A673 (cell line): ENCODE measurements around the gene IQCH.

ENCODE experiments used
- EZH2 ChIP-seq: fragments of 200-600 bp; sonication (generic); IDR thresholded peaks from 2 replicates; pipeline ENCODE4 v1.6.1; 2017; ENCODE audit warnings: borderline replicate concordance, low read depth, mild to moderate bottlenecking, mixed read lengths, antibody characterized with exemption, low read length; ENCODE audit not compliant: poor library complexity, severe bottlenecking
- TF ChIP-seq, protein P1 (sequence below): fragments of 300-800, 200-600 bp; sonication (generic); conservative IDR thresholded peaks from 2 replicates; pipeline ENCODE4 v1.5.1; 2017; ENCODE audit warnings: low read depth, mild to moderate bottlenecking, antibody characterized with exemption, low read length, moderate library complexity, mixed read lengths

- TF ChIP-seq, protein P1, sequence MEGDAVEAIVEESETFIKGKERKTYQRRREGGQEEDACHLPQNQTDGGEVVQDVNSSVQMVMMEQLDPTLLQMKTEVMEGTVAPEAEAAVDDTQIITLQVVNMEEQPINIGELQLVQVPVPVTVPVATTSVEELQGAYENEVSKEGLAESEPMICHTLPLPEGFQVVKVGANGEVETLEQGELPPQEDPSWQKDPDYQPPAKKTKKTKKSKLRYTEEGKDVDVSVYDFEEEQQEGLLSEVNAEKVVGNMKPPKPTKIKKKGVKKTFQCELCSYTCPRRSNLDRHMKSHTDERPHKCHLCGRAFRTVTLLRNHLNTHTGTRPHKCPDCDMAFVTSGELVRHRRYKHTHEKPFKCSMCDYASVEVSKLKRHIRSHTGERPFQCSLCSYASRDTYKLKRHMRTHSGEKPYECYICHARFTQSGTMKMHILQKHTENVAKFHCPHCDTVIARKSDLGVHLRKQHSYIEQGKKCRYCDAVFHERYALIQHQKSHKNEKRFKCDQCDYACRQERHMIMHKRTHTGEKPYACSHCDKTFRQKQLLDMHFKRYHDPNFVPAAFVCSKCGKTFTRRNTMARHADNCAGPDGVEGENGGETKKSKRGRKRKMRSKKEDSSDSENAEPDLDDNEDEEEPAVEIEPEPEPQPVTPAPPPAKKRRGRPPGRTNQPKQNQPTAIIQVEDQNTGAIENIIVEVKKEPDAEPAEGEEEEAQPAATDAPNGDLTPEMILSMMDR, result no peak
- no peak for TF ChIP-seq EZH2
These were observed 39.5 kb upstream of the IQCH start for GRCh38 chr15:67215102-67215501.
